ENCODE measurements around the gene TPRA1. TPM values are rescaled to one million over a fixed set of nuclear protein-coding genes. Genes with fewer than 3 reads are reported as not detected.

TPRA1 gene
- total and polyA plus RNA-seq, 2 of the 4 experiments (the other 2 are of a cell fraction) = 17.9 to 40.1 TPM

GRCh38 chr3:127585163-127585812 is 5.2 kb downstream of the TPRA1 start:
- Histone ChIP-seq H3K4ac (ENCODE audit: low read depth, low read length) (no peak overlapping the region), H2AK5ac (ENCODE audit: low read depth, low read length) (no peak overlapping the region), H3K56ac (ENCODE audit: extremely low read depth, insufficient read depth, low read length) (no peak overlapping the region), H3K27ac (ENCODE audit: insufficient read depth, low read length) (no peak overlapping the region), H3K36me3 (ENCODE audit: control insufficient read depth, insufficient read depth, low read length) (peaks cover 8% of the 10 kb centered on the region), H3K9ac (ENCODE audit: low read depth, low read length) (no peak overlapping the region), H3K18ac (ENCODE audit: low read depth, low read length) (no peak overlapping the region), H3K9me1 (ENCODE audit: insufficient read depth, low read length) (peaks cover 37% of the 10 kb centered on the region), H2BK120ac (ENCODE audit: low read depth, low read length) (no peak overlapping the region), H4K5ac (ENCODE audit: low read depth, low read length) (no peak overlapping the region), H2BK20ac (ENCODE audit: low read depth, low read length) (no peak overlapping the region), H3K79me1 (ENCODE audit: low read depth in 1 of 2, low read length in 2 of 2) (peaks cover 21 to 79% of the 10 kb centered on the region in 2 experiments), H3K23ac (ENCODE audit: low read depth, low read length) (no peak overlapping the region), H2AK9ac (replicated peaks; ENCODE audit: low read depth, low read length, poor library complexity) (no peak overlapping the region), H3K4me2 (ENCODE audit: low read depth, low read length) (no peak overlapping the region), H3K27me3 (ENCODE audit: control insufficient read depth, insufficient read depth, low read length) (no peaks in the 10 kb centered on the region), H4K8ac (ENCODE audit: low read depth in 2 of 2, low read length in 2 of 2) (no peak overlapping the region), H3K4me3 (ENCODE audit: insufficient read depth, low read depth, low read length) (no peak overlapping the region), H3K9me3 (ENCODE audit: control insufficient read depth, insufficient read depth, low read length) (no peaks in the 10 kb centered on the region), H2AFZ (replicated peaks; ENCODE audit: low read length, poor library complexity) (no peak overlapping the region), H2BK15ac (ENCODE audit: low read depth, low read length) (no peak overlapping the region), H4K91ac (ENCODE audit: insufficient read depth, low read depth, low read length) (no peak overlapping the region), H3K4me1 (ENCODE audit: control insufficient read depth, insufficient read depth, low read length) (peaks cover 15% of the 10 kb centered on the region), H2BK5ac (ENCODE audit: low read depth, low read length, poor library complexity, severe bottlenecking) (no peak overlapping the region), H4K20me1 (ENCODE audit: insufficient read depth, low read length) (peaks cover 87% of the 10 kb centered on the region), H3K14ac (replicated peaks; ENCODE audit: low read depth, low read length) (no peak overlapping the region)
- intact Hi-C loops (cut with micrococcal nuclease) = no loop called here
- ATAC-seq (ENCODE audit: low read depth) (no peak), DNase-seq (peak; percentile 54)
- BruUV-seq (replicated peaks) = no TSS peak
- in situ Hi-C loops (cut with MboI; ENCODE audit: low sequenced_read_pairs) = no loop called here
- whole genome bisulfite sequencing, 2 experiments (ENCODE audit: extremely low coverage in 2 of 2, insufficient read length in 1 of 2) = 84% methylated on average over 3 of the region's 4 CpGs; no CpG with 5 or more reads in 1 of the 2 experiments
- dilution Hi-C loops (cut with HindIII; ENCODE audit: low sequenced_read_pairs, unreplicated experiment) = no loop called here
- POLR2A ChIA-PET (ENCODE audit: unreplicated experiment) = no interaction called here
- CTCF ChIA-PET = interaction anchor here (0.6 to 2.7 kb wide), 2 partner anchors 10 to 326 kb away, joined by 3 to 16 read pairs; no protein-coding TSS in a partner anchor
- TF ChIP-seq MAFK (IDR thresholded peaks at IDR 0.05; ENCODE audit: low read depth, low read length) (peak; percentile 60; the same call in 1 of the 2 replicates), CEBPB (IDR thresholded peaks at IDR 0.05; ENCODE audit: low read depth, low read length) (peak; percentile 86), SMC3 (IDR thresholded peaks at IDR 0.05; ENCODE audit: low read depth, low read length) (no peak), MAZ (IDR thresholded peaks at IDR 0.05; ENCODE audit: borderline replicate concordance, low read depth, low read length) (no peak)
